HG03095 (cell line): Measurements from ENCODE around the gene STXBP4.
"Not testable (repeated sequence)": the region's sequence is repeated elsewhere in the genome, so short reads cannot be mapped to it uniquely, and the experiment has no call there.

Experiments
- ATAC-seq: cut with Tn5 transposase; IDR thresholded peaks from one replicate; pipeline ENCODE4 v1.9.1; 2021; ENCODE audit warnings: moderate library complexity; ENCODE audit not compliant: unreplicated experiment

STXBP4 gene

GRCh38 chr17:55038291-55038690 is 69.7 kb downstream of the STXBP4 start:
- ATAC-seq: no peak

GRCh38 chr17:55040611-55041010 is 72.0 kb downstream of the STXBP4 start:
- no peak for ATAC-seq

DNA sequence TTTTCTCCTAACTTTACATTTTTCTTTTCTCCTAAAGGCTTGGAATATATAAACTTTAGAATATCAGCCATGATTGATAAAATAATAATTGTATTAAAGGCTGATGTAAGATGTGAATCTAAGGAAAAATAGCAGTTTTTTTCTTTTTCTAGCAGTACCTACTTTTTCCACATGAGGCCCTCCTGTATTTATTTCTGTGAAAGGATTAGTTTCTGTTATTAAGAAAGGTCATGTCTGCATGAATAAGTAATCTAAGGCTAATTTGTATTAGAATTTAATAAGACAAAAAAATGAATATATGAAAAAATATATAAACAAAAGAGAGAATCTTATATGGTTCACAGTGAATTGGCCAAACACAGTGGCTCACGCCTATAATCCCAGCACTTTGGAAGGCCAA is 85.3 kb downstream of the STXBP4 start:
- no peak for ATAC-seq

- no peak for ATAC-seq
Observed at GRCh38 chr17:55054429-55054828, 85.9 kb downstream of the STXBP4 start.

- no peak for ATAC-seq
Observed at GRCh38 chr17:55056526-55056925, 88.0 kb downstream of the STXBP4 start.

DNA sequence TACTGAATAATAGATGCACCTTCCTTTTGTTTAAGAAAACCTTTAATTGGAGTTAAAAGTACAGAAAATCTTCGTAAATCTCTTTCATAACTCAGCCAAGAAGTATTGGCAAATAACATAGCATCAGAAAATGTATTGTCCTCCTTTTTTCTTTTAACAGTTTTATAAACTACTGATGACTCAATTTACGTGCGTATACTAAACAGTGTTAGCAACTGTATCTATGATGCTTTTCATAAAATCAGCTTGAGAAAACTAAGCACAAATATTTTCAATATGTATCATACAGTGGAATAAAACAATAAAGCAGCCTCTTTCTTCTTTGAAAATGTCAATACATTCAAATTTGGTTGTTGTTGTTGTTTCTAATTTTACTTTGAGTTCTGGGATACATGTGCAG is 88.6 kb downstream of the STXBP4 start:
- ATAC-seq: no peak

DNA sequence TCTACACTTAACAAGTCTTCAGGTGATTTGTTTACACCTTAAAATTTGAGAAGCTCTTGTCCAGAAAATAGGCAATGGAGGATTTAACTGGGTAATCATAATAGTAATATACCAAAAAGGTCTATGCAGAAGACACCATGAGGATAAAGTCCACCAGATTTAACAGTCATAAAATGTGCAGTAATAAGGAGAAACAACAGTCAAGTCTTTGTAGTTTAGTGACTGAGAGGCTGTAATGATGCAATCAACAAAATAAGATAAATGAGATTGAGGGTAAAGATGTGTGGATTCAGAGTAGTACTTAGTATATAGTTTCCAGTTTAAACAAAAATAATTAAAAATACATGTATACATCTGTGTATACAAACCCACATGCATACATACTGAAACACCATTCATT is 91.2 kb downstream of the STXBP4 start:
- no peak for ATAC-seq

GRCh38 chr17:55062921-55063320 is 94.4 kb downstream of the STXBP4 start:
- no peak for ATAC-seq

GRCh38 chr17:55063885-55064874 is 95.6 kb downstream of the STXBP4 start:
- no peak for ATAC-seq

- ATAC-seq: no peak
Observed at GRCh38 chr17:55067697-55068439, 99.3 kb downstream of the STXBP4 start.

- no peak for ATAC-seq
Observed at GRCh38 chr17:55068862-55069811, 100.6 kb downstream of the STXBP4 start.

DNA sequence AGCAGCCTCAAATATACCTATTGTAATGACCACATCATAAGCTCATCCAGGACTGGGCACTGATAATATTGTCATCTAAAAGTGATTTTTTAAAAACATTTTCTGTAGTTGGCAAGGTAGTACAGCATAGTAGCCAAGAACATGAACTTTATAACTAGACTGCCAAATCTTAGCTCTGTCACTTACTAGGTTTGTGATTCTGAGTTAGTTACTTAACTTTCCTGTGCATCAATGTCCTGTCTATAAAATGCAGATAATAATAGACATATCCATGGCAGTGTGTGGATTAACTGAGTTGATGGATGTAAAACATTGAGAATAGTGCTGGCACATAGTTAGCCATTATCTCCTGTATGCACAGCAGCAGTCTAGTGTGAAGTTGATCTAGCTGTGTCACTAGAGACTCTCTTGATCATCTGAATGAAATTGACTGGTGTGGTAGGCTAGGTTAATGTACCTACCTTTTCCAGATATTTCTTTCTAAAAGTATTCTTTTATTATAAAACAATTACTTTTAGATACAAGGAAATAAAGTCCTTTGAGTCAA is 101.5 kb downstream of the STXBP4 start:
- no peak for ATAC-seq

DNA sequence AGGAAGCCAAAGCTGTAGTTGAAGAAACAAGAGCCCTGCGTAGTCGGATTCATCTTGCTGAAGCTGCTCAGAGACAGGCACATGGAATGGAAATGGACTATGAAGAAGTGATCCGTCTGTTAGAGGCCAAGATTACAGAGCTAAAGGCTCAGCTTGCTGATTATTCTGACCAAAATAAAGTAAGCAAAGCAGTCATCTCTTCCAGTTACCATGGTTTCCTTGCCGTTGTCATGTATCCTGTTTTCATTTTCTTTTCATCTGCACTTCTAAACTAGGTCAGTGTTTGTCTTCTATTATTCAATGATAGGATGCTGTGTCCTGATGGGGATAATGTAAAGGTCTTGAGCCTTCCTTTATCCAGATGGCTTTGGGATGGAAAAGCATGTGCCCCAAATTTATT is 104.3 kb downstream of the STXBP4 start:
- ATAC-seq: no peak

GRCh38 chr17:55073467-55073866 is 104.9 kb downstream of the STXBP4 start:
- ATAC-seq: not testable (repeated sequence)

DNA sequence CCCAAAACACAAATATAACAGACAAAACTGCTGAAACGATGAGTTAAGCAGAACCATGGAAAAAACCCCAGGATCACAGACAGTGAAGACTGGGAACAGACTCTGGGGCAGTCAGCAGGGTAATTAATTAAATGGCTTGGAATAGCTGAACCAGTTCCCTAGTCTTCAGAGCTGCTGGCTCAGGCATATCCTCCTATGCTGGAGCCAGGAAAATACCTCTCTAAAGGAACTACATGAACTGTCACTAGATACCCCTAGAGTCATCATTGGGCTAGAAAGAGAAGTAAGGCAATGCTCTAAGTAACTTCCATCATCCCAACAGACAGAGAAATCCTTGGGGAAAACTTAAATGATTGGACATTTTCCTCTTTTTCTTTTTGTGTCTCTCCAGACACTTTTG is 113.0 kb downstream of the STXBP4 start:
- ATAC-seq: no peak

DNA sequence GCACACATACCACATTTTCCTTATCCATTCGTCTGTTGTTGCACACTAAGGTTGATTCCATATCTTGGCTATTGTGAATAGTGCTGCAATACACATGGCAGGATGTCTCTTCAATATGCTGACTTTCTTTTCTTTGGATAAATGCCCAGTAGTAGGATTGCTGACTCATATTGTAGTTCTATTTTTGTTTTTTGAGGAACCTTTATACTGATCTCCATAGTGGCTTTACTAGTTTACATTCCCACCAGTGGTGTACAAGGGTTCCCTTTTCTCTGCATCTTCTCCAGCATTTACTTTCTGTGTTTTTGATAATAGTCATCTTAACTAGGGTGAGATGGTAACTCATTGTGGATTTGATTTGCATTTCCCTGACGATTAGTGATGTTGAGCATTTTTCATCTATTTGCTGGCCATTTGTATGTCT is 118.1 kb downstream of the STXBP4 start:
- ATAC-seq: no peak

- ATAC-seq: no peak
Observed at GRCh38 chr17:55089256-55089655, 120.7 kb downstream of the STXBP4 start.

- peak; percentile 97 for ATAC-seq
Observed at GRCh38 chr17:55090079-55090492, 121.5 kb downstream of the STXBP4 start.

- no peak for ATAC-seq
Observed at GRCh38 chr17:55093353-55093752, 124.8 kb downstream of the STXBP4 start.

DNA sequence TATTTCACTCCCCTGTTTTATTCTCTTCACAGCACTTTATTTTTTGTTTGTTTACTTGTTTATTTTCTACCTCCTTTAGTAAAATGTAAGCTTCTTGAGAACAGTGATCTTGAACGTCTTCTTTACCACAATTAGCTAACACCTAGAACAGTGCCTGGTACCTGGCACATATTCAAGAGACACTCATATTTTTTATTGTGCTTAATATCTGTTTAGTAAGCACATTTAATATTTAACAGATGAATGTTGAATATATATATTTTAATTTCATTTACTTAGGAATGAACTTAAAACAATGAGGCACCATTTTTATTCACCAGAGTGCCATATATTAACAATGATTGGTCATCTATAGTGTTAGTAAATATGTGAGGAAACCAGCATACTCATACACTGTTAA is 130.2 kb downstream of the STXBP4 start:
- ATAC-seq: no peak
